IPS-18a (cell line): Measurements from ENCODE around the gene ATP5F1D.

Source experiments
- H3K27ac ChIP-seq: one replicate; pipeline ENCODE4 v1.5.1; 2013; ENCODE audit warnings: low read length
- H3K27me3 ChIP-seq: one replicate; pipeline ENCODE4 v1.6.1; 2013; ENCODE audit warnings: mild to moderate bottlenecking, low read length; ENCODE audit not compliant: control insufficient read depth, insufficient read depth
- H3K36me3 ChIP-seq: one replicate; pipeline ENCODE4 v1.6.1; 2013; ENCODE audit warnings: low read depth, low read length; ENCODE audit not compliant: control insufficient read depth
- H3K4me1 ChIP-seq: one replicate; pipeline ENCODE4 v1.6.1; 2013; ENCODE audit warnings: low read depth, low read length; ENCODE audit not compliant: control insufficient read depth
- H3K4me3 ChIP-seq: one replicate; pipeline ENCODE4 v1.5.1; 2013; ENCODE audit warnings: low read length
- H3K9ac ChIP-seq: one replicate; pipeline ENCODE4 v1.6.1; 2013; ENCODE audit warnings: mild to moderate bottlenecking, low read length, moderate library complexity
- H3K9me3 ChIP-seq: one replicate; pipeline ENCODE4 v1.6.1; 2013; ENCODE audit warnings: low read depth, low read length; ENCODE audit not compliant: control insufficient read depth

The ATP5F1D gene

DNA sequence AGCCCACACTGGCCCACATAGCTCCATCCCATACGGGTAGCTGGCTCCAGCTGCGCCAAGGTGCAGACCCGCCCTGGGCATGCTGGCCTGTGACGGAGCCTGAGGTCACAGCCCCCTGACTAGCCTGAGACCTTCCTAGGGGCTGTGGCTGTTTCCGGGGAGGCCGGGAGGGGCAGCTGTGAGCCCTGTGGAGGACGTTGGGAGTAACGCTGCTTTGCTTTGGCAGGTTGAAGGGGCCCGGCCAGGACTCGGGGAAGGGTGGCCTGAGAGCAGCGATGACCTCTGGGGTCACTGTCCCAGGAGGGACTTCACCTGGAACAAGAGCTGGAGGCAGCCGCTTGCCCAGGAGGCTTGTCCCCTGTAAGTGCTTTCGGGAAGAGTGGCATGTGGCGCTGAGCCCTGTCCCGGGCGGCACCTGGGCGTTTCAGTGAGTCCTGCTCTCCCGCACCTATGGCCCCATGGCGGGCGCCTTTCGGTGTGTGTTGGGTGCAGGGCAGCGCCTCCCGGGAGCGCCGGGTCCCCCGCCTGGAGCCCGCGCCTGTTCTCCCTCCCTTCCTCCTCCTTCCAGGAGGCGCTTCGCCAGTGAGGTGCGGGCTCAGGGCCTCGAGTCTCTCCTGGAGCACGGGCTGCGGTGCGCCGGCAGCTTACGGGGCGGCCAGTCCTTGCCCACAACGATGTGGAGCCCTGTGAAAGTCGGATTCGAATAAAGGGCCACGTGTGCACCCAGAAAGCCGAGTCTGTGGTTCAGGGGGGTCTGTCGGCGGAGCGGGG lies 32.7 kb downstream of the ATP5F1D start:
- H3K27me3 ChIP-seq, result no peaks in the 10 kb centered on the region
- peak overlapping the region; percentile 83 for H3K9ac ChIP-seq
- H3K4me1 ChIP-seq, result peaks cover 11% of the 10 kb centered on the region
- no peaks in the 10 kb centered on the region for H3K9me3 ChIP-seq
- H3K27ac ChIP-seq, result peak overlapping the region; percentile 47
- peak overlapping the region; percentile 76 for H3K4me3 ChIP-seq
- H3K36me3 ChIP-seq, result peaks cover 52% of the 10 kb centered on the region

DNA sequence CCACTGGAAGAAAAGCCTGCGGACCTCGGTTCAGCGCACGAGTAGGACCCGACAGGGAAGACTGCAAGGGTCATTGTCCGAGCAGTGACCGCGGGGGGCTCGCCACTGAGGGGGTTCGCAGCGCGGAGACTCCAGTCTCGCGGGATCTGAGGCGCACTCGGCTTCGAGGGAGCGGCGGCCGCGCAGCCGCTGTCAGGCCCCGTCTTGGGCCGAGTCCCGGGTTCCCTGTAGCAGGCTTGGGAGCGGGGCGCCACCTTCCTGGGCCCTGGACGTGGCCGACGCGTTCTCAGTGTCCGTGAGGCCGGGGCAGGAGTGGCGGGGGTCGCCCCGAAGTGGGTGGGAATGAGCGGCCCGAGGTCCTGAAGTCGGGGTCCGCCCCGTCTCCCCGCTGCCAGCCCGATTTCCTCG lies 33.3 kb downstream of the ATP5F1D start:
- peaks cover 11% of the 10 kb centered on the region for H3K4me1 ChIP-seq
- peak overlapping the region; percentile 76 for H3K4me3 ChIP-seq
- peaks cover 52% of the 10 kb centered on the region for H3K36me3 ChIP-seq
- H3K9me3 ChIP-seq, result no peaks in the 10 kb centered on the region
- peak overlapping the region; percentile 47 for H3K27ac ChIP-seq
- H3K9ac ChIP-seq, result peak overlapping the region; percentile 83
- H3K27me3 ChIP-seq, result no peaks in the 10 kb centered on the region

DNA sequence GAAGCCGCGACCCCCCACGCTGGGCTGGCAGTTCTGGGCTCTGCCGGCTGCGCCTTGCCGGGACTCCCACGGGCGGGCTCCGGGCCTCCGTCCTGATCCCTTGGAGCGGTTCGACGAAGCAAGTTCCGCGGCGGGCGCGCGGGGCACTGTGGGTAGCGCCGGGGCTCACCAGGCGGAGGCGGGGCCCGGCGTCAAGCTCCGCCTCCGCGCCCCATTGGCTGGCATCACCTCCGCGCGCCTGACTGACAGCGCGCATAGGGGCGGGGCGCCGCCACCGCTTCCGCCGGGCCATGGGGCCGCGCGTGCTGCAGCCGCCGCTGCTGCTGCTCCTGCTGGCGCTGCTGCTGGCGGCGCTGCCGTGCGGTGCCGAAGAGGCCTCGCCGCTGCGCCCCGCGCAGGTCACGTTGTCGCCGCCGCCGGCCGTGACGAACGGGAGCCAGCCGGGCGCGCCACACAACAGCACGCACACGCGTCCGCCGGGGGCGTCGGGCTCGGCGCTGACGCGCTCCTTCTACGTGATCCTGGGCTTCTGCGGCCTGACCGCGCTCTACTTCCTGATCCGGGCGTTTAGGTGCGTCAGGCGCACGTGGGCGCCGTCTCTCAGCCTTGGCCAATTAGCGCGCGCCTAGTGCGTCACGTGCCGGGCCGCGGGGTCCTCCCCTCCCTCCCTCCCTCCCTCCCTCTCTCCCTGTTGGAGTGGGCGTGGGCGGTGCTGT lies 33.9 kb downstream of the ATP5F1D start, which contains the start of gene FAM174C:
Gene FAM174C (plus strand): TSS at position 271 of the 716 bp plus-strand sequence. CDS start 20 bp downstream, at position 291.
- Histone ChIP-seq H3K27ac (peak within 1 kb of the TSS; percentile 70), H3K27me3 (no peaks in the 10 kb centered on the region), H3K36me3 (peaks cover 50% of the 10 kb centered on the region), H3K4me3 (peak within 1 kb of the TSS; percentile 76), H3K9ac (peak within 1 kb of the TSS; percentile 83), H3K4me1 (peaks cover 6% of the 10 kb centered on the region), H3K9me3 (no peaks in the 10 kb centered on the region)

DNA sequence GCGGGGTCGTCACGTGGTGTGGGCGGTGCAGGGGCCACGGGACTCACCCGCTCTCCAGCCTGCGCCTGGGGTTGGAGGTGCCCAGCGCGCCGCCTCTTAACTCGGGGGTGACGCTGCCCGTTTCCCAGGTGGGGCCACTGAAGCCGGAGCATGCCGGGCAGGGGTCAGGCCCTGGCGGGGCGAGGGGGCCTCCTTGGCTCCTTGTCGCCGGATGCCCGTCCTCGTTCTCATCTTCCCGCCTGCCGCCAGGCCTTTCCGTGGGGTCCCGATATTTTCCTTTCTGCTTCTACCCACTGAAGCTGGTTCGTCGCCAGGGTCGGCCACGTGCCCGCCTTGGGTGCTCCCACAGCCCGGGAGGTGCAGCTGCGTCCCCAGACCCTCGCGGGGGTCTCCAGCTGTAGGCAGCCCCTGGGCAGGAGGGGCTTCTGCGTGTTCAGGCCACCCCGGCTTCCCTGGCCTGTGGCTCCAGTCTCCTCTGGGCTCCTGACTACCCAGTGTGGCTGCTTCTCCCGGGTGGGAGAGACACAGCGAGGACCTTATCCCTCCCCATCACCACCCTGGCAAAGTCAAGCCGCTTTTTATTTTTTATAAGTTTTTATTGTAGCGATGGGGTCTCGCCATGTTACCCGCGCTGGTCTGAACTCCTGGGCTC lies 34.6 kb downstream of the ATP5F1D start:
- Histone ChIP-seq H3K9ac (peak overlapping the region; percentile 83), H3K36me3 (peaks cover 43% of the 10 kb centered on the region), H3K27me3 (no peaks in the 10 kb centered on the region), H3K9me3 (no peaks in the 10 kb centered on the region), H3K27ac (peak overlapping the region; percentile 70), H3K4me1 (peaks cover 5% of the 10 kb centered on the region), H3K4me3 (peak overlapping the region; percentile 76)

DNA sequence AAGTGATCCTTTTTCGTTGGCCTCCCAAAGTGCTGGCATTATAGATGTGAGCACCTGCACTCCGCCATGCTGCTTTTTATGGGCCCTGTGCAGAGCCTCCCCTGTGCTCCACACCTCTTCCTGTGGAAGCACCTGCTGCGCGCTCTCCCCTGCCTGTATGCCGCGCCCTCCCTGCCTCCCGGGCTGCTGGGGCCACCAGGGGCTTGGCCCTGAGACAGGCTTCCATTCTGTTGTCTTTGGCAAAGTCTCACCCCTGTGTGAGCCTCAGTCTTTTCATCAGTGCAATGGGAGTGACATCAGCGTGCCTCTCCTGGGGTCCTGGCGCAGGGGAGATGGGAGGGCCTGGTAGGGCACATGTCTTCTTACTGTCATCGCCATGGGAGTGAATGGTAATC lies 35.1 kb downstream of the ATP5F1D start:
- H3K36me3 ChIP-seq, result peaks cover 38% of the 10 kb centered on the region
- H3K4me3 ChIP-seq, result peak overlapping the region; percentile 76
- H3K27ac ChIP-seq, result no peak overlapping the region
- no peaks in the 10 kb centered on the region for H3K9me3 ChIP-seq
- H3K9ac ChIP-seq, result peak overlapping the region; percentile 83
- H3K27me3 ChIP-seq, result no peaks in the 10 kb centered on the region
- H3K4me1 ChIP-seq, result peaks cover 5% of the 10 kb centered on the region

DNA sequence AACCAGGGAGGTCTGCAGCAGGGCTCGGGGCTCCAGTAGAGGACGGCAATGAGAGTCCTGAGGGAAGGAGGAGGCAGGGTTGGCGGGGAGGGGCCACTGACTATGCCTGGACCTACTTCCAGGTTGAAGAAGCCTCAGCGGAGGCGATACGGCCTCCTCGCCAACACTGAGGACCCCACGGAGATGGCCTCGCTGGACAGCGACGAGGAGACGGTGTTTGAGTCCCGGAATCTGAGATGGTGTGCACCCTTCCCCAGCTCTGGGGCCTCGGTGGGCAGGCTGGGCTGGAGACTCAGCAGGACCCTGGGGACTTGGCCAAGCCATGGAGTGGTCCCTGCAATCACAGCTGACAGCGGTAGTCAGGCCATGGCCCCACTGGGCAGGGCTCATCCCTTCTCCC lies 35.5 kb downstream of the ATP5F1D start:
- Histone ChIP-seq H3K9me3 (no peaks in the 10 kb centered on the region), H3K4me3 (no peak overlapping the region), H3K4me1 (peaks cover 5% of the 10 kb centered on the region), H3K36me3 (peaks cover 34% of the 10 kb centered on the region), H3K27ac (no peak overlapping the region), H3K9ac (no peak overlapping the region), H3K27me3 (no peaks in the 10 kb centered on the region)

DNA sequence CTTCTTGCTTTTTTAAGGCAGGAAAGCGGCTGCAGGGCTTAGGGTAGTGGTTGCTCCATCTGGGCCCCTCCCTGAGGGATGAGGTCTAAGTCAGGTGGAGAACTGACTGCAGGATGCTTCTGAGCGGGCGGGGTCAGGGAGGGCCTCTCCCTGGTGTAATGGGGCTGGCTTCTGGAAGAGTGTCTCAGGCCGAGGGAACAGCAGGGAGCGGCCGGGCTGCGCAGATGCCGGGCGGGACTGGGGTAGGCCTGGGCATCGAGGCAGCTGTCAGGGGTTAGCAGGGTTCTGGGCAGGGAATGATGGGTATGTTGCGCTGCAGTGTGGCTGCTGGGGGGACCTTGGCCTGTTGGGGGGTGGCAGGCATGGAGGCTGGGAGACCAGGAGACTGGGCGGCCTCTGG lies 36.5 kb downstream of the ATP5F1D start:
- H3K9ac ChIP-seq, result no peak overlapping the region
- no peak overlapping the region for H3K4me3 ChIP-seq
- H3K36me3 ChIP-seq, result peaks cover 24% of the 10 kb centered on the region
- H3K27me3 ChIP-seq, result peaks cover under 1% of the 10 kb centered on the region
- H3K9me3 ChIP-seq, result no peaks in the 10 kb centered on the region
- H3K4me1 ChIP-seq, result peaks cover 5% of the 10 kb centered on the region
- no peak overlapping the region for H3K27ac ChIP-seq

DNA sequence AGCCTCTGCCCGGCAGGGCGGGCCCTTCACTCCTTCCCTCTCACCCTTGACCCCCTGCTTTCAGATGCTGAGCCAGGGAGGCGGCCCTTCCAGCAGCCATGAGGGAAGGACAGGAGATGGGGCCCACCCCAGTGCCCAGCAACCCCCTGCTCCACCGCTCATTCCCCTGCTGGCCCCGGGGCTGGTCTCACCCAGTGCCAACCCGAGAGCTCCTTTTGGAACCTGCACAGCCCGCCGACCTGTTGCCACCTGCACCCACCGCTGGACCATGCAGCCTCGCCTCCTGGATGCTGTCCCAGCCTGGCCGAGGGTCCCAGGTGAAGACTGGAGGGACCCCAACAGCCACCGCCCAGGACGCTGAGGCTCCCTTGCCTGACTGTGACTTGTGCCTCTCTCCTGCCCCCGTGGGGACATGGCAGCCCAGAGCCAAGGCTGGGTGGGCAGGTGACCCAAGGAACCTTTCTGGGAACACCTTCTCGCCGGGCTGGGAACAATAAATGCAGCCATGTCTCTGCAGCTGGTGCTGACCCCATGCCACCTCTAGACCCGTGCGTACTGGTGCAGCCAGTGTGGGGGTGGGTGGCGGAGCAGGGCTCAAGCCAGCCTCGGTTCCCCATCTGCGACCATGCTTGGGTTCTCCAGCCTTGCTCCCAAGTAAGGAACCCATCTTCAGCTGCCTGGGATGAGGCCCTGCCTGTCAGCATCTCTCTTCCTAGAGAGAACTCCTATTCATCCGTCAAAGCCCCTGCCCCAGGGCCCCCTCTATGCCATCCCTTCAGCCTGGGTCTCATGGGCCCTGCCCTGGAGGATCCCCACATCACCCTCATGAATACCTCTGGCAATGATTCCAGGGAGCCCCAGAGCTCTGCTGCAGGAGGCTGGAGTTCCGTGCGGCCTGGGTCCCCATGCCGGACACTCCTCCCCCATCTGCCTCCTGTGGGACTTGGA lies 37.4 kb downstream of the ATP5F1D start:
- H3K27ac ChIP-seq, result no peak overlapping the region

DNA sequence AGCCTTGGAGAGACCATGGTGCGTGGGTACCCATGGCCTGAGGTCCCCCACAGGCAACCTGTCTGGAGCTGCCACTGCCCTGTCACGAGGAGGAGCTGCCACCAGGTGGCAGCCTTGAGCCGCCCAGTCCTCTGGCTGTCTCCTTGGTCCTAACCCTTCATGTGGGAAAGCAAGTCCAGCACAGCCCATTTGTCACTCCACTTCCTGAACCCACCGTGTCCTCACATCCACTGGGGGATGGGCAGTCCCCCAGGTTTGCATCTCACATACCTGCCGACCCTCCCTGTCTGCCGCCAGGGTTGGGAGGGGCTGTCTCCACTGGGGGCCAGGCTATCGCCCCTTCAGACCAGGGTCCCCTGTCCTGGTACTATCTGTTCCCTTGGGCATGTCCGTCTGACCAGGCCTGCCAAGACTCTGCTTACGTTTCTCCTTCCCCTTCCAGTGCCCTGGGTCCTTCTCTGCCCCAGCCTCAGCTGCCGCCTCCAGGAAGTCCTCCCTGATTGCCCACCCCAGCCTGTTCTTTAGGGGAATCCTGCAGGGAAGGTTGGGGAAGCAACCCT lies 38.3 kb downstream of the ATP5F1D start:
- Histone ChIP-seq H3K9me3 (no peaks in the 10 kb centered on the region), H3K27me3 (peaks cover 17% of the 10 kb centered on the region), H3K4me1 (no peaks in the 10 kb centered on the region), H3K36me3 (peaks cover 6% of the 10 kb centered on the region), H3K9ac (no peak overlapping the region), H3K4me3 (no peak overlapping the region), H3K27ac (no peak overlapping the region)

More for the DNA sequence above, 37.4 kb downstream of the ATP5F1D start:
- H3K9me3 ChIP-seq, result no peaks in the 10 kb centered on the region
- peaks cover 1% of the 10 kb centered on the region for H3K4me1 ChIP-seq
- peaks cover 8% of the 10 kb centered on the region for H3K27me3 ChIP-seq
- H3K4me3 ChIP-seq, result no peak overlapping the region
- no peak overlapping the region for H3K9ac ChIP-seq
- peaks cover 15% of the 10 kb centered on the region for H3K36me3 ChIP-seq

DNA sequence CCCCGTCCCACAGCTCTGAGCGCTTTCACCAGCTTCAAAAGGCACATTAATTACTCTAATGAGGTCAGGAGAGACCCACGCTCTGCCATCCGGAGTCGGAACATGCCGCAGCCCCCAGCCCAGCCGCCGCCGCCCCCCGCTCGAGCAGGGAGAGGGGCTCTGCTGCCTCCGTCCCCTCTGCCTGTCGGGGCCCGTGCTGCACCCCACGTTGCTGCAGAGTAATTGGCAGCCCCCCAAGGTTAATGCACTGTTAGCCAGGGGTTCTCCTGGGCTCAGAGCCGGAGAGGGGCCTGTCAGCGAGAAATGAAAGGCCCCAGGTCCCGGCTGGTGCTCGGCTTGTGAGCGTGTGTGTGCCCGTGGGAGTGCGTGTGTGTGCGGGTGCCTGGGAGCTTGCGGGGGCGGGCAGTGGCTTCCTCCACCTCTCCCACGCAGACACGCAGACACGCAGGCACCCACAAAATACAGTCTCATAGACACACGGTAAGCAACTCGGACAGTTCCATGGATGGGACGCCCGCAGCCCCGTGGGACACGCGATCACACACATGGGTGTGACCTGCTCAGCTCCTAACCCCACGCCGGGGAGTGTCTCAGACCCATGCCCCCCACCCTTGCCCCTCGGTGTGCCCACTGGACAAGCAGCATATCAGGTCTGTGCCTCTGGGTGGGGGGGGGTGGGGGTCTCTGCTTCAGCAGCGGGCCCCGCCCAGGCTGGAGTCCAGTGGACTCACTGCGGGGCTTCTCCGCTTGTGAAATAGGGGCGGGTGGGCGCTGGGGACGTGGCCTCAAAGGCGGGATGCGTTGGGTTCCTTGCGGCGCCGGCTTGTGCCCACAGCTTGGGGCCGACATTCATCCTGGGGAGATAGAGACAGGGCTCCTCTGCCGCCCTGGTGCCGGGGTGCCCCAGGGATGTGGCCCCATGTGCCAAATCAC lies 39.4 kb downstream of the ATP5F1D start:
- H3K27me3 ChIP-seq, result peaks cover 23% of the 10 kb centered on the region
- no peak overlapping the region for H3K27ac ChIP-seq
- H3K9me3 ChIP-seq, result no peaks in the 10 kb centered on the region
- no peak overlapping the region for H3K9ac ChIP-seq
- H3K36me3 ChIP-seq, result peaks cover 6% of the 10 kb centered on the region
- H3K4me1 ChIP-seq, result peaks cover 4% of the 10 kb centered on the region
- no peak overlapping the region for H3K4me3 ChIP-seq
